Endothelial cell of umbilical vein (primary cell): ENCODE measurements around the gene GALR2. TPM values are rescaled to one million over a fixed set of nuclear protein-coding genes. Genes with fewer than 3 reads are reported as not detected.

ENCODE experiments used
- BruUV-seq: library from RNA; stranded (reverse); fragments of 400-500 nt; replicated peaks from 2 replicates; lab custom pipeline; 2021; lab: Mats Ljungman, UMichigan
- CTCF ChIA-PET: fragments of 300-600, 350-600 bp; sonication (Branson Sonifier 250); formaldehyde crosslinking; loops from one replicate; lab custom pipeline; 2021; ENCODE audit warnings: antibody characterized with exemption, inconsistent platforms; lab: Charles Lee
- POLR2A ChIA-PET: fragments of 300-600, 350-600 bp; sonication (Branson Sonifier 250); formaldehyde crosslinking; loops from one replicate; lab custom pipeline; 2021; ENCODE audit warnings: antibody characterized with exemption, inconsistent platforms; lab: Charles Lee
- DNase-seq: peaks from one replicate; pipeline ENCODE4 v3.0.0-alpha.2; 2011; ENCODE audit warnings: low read depth, low spot score
- FAIRE-seq: peaks from 2 replicates; lab custom pipeline; 2011; peaks lifted over from hg19 to GRCh38; lab: Jason Lieb, UNC
- H2AFZ ChIP-seq: 2 replicates; pipeline ENCODE4 v1.6.0; 2012; ENCODE audit warnings: low read depth, low read length, control low read depth, inconsistent platforms
- H3K27ac ChIP-seq: 2 replicates; pipeline ENCODE4 v1.5.1; 2011; ENCODE audit warnings: low read depth, mild to moderate bottlenecking, control low read depth, low read length, moderate library complexity; ENCODE audit not compliant: insufficient read depth
- H3K27me3 ChIP-seq, 2 experiments: 2 replicates each; pipeline versions ENCODE4 v1.6.0 to v1.6.1; 2011; ENCODE audit warnings: low read length in 2 of 2, mixed read lengths in 1 of 2; ENCODE audit not compliant: control insufficient read depth in 2 of 2, insufficient read depth in 2 of 2
- H3K36me3 ChIP-seq, 2 experiments: 2 replicates in 1 of 2; 3 replicates in 1 of 2; pipeline ENCODE4 v1.5.1; 2011; ENCODE audit warnings: low read length in 2 of 2, mild to moderate bottlenecking in 1 of 2, moderate library complexity in 1 of 2; ENCODE audit not compliant: control insufficient read depth in 2 of 2, insufficient read depth in 2 of 2; ENCODE audit errors: extremely low read depth in 1 of 2
- H3K4me1 ChIP-seq: 3 replicates; pipeline ENCODE4 v1.5.1; 2011; ENCODE audit warnings: mild to moderate bottlenecking, low read length; ENCODE audit not compliant: control insufficient read depth, insufficient read depth; ENCODE audit errors: extremely low read depth
- H3K4me2 ChIP-seq: 2 replicates; pipeline ENCODE4 v1.6.1; 2011; ENCODE audit warnings: low read length, control low read depth, mixed read lengths; ENCODE audit not compliant: insufficient read depth
- H3K4me3 ChIP-seq, 3 experiments: fragments of 200-600 bp in 1 of 3; sonication (generic), shearing (Covaris generic) in 1 of 3; replicated peaks in 1 of 3; 2 replicates each; pipeline ENCODE4 v1.5.1; 2011 to 2016; ENCODE audit warnings: control low read depth in 3 of 3, low read length in 3 of 3, mild to moderate bottlenecking in 2 of 3, inconsistent platforms in 1 of 3, low read depth in 1 of 3, moderate library complexity in 1 of 3; ENCODE audit not compliant: insufficient read depth in 1 of 3
- H3K79me2 ChIP-seq: 2 replicates; pipeline ENCODE4 v1.6.0; 2012; ENCODE audit warnings: low read length, inconsistent platforms; ENCODE audit not compliant: control insufficient read depth, insufficient read depth
- H3K9ac ChIP-seq: replicated peaks from 2 replicates; pipeline ENCODE3; 2011; ENCODE audit warnings: low read length, control low read depth; ENCODE audit not compliant: insufficient read depth; ENCODE audit errors: extremely low read depth
- H3K9me1 ChIP-seq: replicated peaks from 3 replicates; pipeline ENCODE4 v1.6.0; 2011; ENCODE audit warnings: mild to moderate bottlenecking, low read length; ENCODE audit not compliant: control insufficient read depth, insufficient read depth; ENCODE audit errors: extremely low read depth
- H3K9me3 ChIP-seq: replicated peaks from 2 replicates; pipeline ENCODE4 v1.5.1; 2012; ENCODE audit warnings: low read length, inconsistent platforms; ENCODE audit not compliant: control insufficient read depth, insufficient read depth
- H4K20me1 ChIP-seq: replicated peaks from 2 replicates; pipeline ENCODE3; 2011; ENCODE audit warnings: mild to moderate bottlenecking, low read length; ENCODE audit not compliant: control insufficient read depth, insufficient read depth; ENCODE audit errors: extremely low read depth
- EZH2 ChIP-seq: IDR thresholded peaks from 2 replicates; pipeline ENCODE4 v1.6.1; 2012; ENCODE audit warnings: borderline replicate concordance, low read depth, mild to moderate bottlenecking, moderate library complexity, low read length, inconsistent platforms; ENCODE audit not compliant: severe bottlenecking
- FOS ChIP-seq: IDR thresholded peaks from 2 replicates; pipeline ENCODE4 v1.6.1; 2011; ENCODE audit warnings: mild to moderate bottlenecking, low read length, moderate library complexity, borderline replicate concordance; ENCODE audit not compliant: insufficient read depth
- GATA2 ChIP-seq: IDR thresholded peaks from 2 replicates; pipeline ENCODE4 v1.7.0; 2011; ENCODE audit warnings: low read depth, mild to moderate bottlenecking, moderate library complexity, mixed read lengths, low read length; ENCODE audit not compliant: insufficient read length, insufficient read depth
- JUN ChIP-seq: IDR thresholded peaks from 2 replicates; pipeline ENCODE4 v1.6.1; 2011; ENCODE audit warnings: borderline replicate concordance, low read depth; ENCODE audit not compliant: insufficient read length, insufficient read depth
- MYC ChIP-seq: IDR thresholded peaks from one replicate; pipeline ENCODE4 v1.6.1; 2011; ENCODE audit warnings: mild to moderate bottlenecking, low read depth, low read length
- POLR2A ChIP-seq: IDR thresholded peaks from 2 replicates; pipeline ENCODE4 v1.6.1; 2012; ENCODE audit warnings: low read depth, mild to moderate bottlenecking, control low read depth, low read length
- POLR2AphosphoS5 ChIP-seq: IDR thresholded peaks from 2 replicates; pipeline ENCODE4 v1.6.1; 2012; ENCODE audit warnings: low read depth, mild to moderate bottlenecking, control low read depth, low read length, moderate library complexity; ENCODE audit not compliant: insufficient read depth
- dilution Hi-C: fragments of 300-500 bp; cut with MboI; formaldehyde crosslinking; loops from one replicate; pipeline ENCODE4 v1.15.0; 2019; ENCODE audit warnings: low sequenced_read_pairs; ENCODE audit not compliant: extremely low pct_ligation_motif_present
- intact Hi-C: fragments of 100-400 bp; cut with micrococcal nuclease; formaldehyde crosslinking; loops from one replicate; pipeline ENCODE4 v1.10.0; 2022
- polyA plus RNA-seq, 4 experiments: library from polyadenylated mRNA; depleted of rRNA in 3 of 4; stranded (reverse) in 3 of 4; unstranded in 1 of 4; fragments of >200 nt; gene quantifications; 2 replicates each; pipeline versions ENCODE4 v1.2.1 to v1.2.3, GENCODE V29; 2011 to 2012; ENCODE audit warnings: missing spikeins in 1 of 4
- total RNA-seq: library from RNA; stranded (reverse); gene quantifications from 2 replicates; pipeline ENCODE4 v1.2.3, GENCODE V29; 2021
- TF ChIP-seq, protein P1 (sequence below), 2 donors: IDR thresholded peaks; 1 replicate in 1 of 2; 2 replicates in 1 of 2; pipeline ENCODE4 v1.5.1; 2011; ENCODE audit warnings: low read length in 2 of 2, mild to moderate bottlenecking in 2 of 2, moderate library complexity in 2 of 2, control low read depth in 1 of 2, inconsistent platforms in 1 of 2, low read depth in 1 of 2; ENCODE audit not compliant: insufficient read depth in 1 of 2; ENCODE audit errors: extremely low read depth in 1 of 2
- TF ChIP-seq, protein P2 (sequence below): IDR thresholded peaks from 2 replicates; pipeline ENCODE4 v1.6.1; 2011; ENCODE audit not compliant: insufficient read depth, insufficient read length

The GALR2 gene
- total and polyA plus RNA-seq, 2 donors (not counting 3 experiments of a cell fraction or from before 2014, with no cell fraction given): 0.47 TPM; not detected in 1

DNA sequence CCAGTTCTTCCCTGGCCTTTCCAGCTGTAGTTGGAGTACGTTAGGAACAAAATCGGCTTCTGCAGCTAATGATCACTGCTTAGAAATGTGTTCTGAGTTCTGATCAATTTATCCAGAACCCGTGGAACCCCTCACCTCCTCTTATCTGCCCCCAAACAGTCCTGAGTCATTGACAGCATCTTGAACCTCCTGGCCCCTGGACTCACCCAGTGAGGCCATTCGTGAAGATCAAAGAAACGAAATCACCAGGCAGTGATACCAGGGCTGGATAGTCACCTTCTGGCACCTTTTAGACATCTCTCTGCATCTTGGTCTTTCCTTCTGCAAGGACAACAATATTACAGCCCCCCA is 46.1 kb downstream of the GALR2 start:
- no peak overlapping the region for H2AFZ ChIP-seq

More for the DNA sequence above, 46.1 kb downstream of the GALR2 start:
- TF ChIP-seq JUN (no peak), EZH2 (no peak), GATA2 (no peak), MYC (no peak), FOS (no peak), POLR2A (no peak), POLR2AphosphoS5 (no peak)
- TF ChIP-seq, protein P1, sequence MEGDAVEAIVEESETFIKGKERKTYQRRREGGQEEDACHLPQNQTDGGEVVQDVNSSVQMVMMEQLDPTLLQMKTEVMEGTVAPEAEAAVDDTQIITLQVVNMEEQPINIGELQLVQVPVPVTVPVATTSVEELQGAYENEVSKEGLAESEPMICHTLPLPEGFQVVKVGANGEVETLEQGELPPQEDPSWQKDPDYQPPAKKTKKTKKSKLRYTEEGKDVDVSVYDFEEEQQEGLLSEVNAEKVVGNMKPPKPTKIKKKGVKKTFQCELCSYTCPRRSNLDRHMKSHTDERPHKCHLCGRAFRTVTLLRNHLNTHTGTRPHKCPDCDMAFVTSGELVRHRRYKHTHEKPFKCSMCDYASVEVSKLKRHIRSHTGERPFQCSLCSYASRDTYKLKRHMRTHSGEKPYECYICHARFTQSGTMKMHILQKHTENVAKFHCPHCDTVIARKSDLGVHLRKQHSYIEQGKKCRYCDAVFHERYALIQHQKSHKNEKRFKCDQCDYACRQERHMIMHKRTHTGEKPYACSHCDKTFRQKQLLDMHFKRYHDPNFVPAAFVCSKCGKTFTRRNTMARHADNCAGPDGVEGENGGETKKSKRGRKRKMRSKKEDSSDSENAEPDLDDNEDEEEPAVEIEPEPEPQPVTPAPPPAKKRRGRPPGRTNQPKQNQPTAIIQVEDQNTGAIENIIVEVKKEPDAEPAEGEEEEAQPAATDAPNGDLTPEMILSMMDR (IDR thresholded peaks at IDR 0.05; ENCODE audit: extremely low read depth in 1 of 2, insufficient read depth in 1 of 2, low read depth in 1 of 2, low read length in 2 of 2): no peak
- TF ChIP-seq, protein P2, sequence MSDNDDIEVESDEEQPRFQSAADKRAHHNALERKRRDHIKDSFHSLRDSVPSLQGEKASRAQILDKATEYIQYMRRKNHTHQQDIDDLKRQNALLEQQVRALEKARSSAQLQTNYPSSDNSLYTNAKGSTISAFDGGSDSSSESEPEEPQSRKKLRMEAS: no peak
- Histone ChIP-seq H3K9ac (no peak overlapping the region), H3K4me2 (no peak overlapping the region), H3K27me3 (no peaks in the 10 kb centered on the region), H3K4me3 (no peak overlapping the region), H3K27ac (no peak overlapping the region), H3K79me2 (no peaks in the 10 kb centered on the region), H3K9me3 (no peaks in the 10 kb centered on the region), H3K4me1 (peaks cover 3% of the 10 kb centered on the region), H3K36me3 (no peaks in the 10 kb centered on the region), H4K20me1 (no peaks in the 10 kb centered on the region), H3K9me1 (no peaks in the 10 kb centered on the region)
- ChIA-PET CTCF (interaction anchor here (1.0 to 14.5 kb wide), 12 partner anchors 10 to 179 kb away, joined by 3 to 320 read pairs (median 4); no protein-coding TSS in a partner anchor), POLR2A (interaction anchor here (1.3 kb wide), 1 partner anchor 158 kb away, joined by 5 read pairs; no protein-coding TSS in a partner anchor)
- FAIRE-seq: no peak
- dilution Hi-C loops: no loop called here
- intact Hi-C loops: loop anchor here (1.0 to 5.0 kb wide), 5 partner anchors 27 to 177 kb away; no protein-coding TSS in a partner anchor
- no peak for DNase-seq
- no TSS peak for BruUV-seq
